Dermis blood vessel endothelial cell (primary cell): ENCODE data around the gene SBDS. TPM values are rescaled to one million over a fixed set of nuclear protein-coding genes. Genes with fewer than 3 reads are reported as not detected.

Experiments
- total RNA-seq: library from RNA; depleted of rRNA; stranded (reverse); fragments of >200 nt; gene quantifications from 2 replicates; pipeline ENCODE4 v1.2.3, GENCODE V29; 2014

Gene SBDS
- total RNA-seq, 1 donor from 2014 or later, result 106 TPM

Other genes starting within 250 kb of the SBDS start
- gene TMEM248, start 74.4 kb downstream of the SBDS start, total RNA-seq, result 92.6 and 97.2 TPM in 2 replicates
- 18.9 and 20.3 TPM in 2 replicates for gene TYW1, start 1.2 kb upstream of the SBDS start, total RNA-seq